IPS-18c (cell line): ENCODE results near the gene DOK7.

Experiments
- H3K4me3 ChIP-seq: 2 replicates; pipeline ENCODE4 v1.7.0; 2013; ENCODE audit warnings: low read depth, mild to moderate bottlenecking, low read length, moderate library complexity; ENCODE audit not compliant: insufficient read depth
- H3K9me3 ChIP-seq: one replicate; pipeline ENCODE4 v1.6.1; 2013; ENCODE audit warnings: mild to moderate bottlenecking, low read length, moderate library complexity; ENCODE audit not compliant: control insufficient read depth, insufficient read depth

The DOK7 gene

DNA sequence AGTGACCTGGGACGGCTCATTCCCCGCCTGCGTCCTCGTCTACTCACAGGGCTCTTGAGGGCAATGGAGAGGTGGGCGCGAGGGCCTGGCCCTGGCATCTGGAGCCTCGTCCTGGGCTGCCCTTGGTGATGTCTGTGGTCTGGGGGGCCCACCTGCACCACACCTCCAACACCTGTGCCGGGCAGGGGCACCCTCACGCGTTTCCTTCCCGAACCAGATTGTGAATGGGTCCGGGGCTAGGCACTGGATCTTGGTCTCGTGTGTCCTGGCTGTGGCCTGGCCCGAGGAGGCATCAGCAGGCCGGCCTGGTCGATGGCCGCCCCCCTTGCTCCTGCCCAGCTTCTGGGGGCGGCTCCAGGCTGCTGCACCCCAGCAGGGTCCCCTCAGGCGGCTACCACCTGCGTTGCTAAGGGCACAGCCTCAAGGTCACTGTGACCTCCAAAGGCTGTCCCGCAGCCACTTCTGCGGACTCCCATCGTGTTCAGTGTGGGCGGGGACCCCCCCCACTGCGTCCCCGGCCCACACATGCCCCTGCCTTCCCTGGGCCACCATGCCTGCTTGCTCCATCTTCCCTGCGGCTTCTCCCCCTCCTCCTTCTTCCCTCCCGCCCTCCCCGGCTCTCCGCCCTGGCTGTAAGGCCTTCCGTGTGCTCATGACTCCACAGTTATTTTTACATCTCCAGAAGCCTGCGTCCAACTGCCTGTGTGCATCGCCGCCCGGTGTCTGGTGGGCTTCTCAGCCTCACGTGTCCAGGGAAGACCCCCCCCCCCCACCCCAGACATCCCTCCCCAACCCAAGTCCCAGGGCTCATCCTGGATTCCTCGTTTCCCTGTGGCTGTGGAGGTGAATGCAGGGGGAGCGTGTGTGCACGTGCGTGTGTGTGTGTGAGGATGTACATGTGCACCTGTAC is 3.8 kb downstream of the DOK7 start:
- Histone ChIP-seq H3K9me3 (no peaks in the 10 kb centered on the region), H3K4me3 (no peak overlapping the region)

DNA sequence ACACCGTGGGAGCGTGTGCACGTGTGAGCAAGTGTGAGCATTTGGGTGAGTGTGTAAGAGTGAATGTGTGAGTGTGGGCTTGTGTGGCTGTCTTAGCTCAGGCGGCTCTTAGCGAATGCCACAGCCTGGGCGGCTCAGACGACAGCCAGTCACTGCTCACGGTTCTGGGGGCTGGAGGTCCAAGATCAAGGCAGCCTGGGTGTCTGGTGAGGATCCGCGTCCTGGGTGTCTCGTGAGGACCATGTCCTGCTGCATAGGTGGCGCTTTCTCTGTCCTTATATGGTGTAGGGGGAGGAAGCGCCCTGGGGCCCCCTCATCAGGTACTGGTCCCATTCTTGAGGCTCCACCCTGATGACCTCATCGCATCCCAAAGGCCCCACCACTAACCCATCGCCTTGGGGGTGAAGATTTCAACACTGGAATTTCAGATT is 4.5 kb downstream of the DOK7 start:
- H3K4me3 ChIP-seq, result no peak overlapping the region
- H3K9me3 ChIP-seq, result no peaks in the 10 kb centered on the region

DNA sequence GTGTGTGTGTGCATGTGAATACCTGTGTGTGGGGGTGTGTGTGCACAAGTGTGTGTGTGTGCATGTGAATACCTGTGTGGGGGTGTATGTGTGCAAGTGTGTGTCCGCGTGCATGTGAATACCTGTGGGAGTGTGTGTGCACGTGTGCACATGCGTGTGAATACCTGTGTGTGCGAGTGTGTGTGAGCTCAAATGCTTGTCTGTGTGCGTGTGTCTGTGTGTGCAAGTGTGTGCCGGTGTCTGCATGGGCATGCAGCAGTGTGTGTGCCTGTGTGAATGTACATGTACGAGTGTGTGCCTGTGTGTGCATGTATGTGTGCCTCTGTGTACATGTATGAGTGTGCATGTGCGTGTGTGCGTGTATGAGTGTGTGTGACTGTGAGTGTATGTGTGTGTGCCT is 5.0 kb downstream of the DOK7 start:
- no peak overlapping the region for H3K4me3 ChIP-seq
- H3K9me3 ChIP-seq, result no peaks in the 10 kb centered on the region

DNA sequence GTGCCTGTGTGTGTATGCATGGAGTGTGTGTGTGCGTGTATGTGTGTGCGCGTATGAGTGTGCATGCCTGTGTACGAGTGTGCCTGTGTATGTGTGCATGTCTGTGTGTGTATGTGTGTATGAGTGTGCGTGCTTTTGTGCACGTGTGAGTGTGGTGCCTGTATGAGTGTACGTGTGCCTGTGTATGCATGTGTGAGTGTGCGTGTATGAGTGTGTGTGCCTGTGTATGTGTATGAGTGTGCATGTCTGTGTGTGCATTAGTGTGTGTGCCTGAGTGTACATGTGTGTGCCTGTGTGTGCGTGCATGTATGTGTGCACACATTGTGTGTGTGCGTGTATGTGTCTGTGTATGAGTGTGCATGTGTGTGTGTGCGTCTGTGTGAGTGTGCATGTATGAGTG is 5.7 kb downstream of the DOK7 start:
- Histone ChIP-seq H3K9me3 (no peaks in the 10 kb centered on the region), H3K4me3 (no peak overlapping the region)

DNA sequence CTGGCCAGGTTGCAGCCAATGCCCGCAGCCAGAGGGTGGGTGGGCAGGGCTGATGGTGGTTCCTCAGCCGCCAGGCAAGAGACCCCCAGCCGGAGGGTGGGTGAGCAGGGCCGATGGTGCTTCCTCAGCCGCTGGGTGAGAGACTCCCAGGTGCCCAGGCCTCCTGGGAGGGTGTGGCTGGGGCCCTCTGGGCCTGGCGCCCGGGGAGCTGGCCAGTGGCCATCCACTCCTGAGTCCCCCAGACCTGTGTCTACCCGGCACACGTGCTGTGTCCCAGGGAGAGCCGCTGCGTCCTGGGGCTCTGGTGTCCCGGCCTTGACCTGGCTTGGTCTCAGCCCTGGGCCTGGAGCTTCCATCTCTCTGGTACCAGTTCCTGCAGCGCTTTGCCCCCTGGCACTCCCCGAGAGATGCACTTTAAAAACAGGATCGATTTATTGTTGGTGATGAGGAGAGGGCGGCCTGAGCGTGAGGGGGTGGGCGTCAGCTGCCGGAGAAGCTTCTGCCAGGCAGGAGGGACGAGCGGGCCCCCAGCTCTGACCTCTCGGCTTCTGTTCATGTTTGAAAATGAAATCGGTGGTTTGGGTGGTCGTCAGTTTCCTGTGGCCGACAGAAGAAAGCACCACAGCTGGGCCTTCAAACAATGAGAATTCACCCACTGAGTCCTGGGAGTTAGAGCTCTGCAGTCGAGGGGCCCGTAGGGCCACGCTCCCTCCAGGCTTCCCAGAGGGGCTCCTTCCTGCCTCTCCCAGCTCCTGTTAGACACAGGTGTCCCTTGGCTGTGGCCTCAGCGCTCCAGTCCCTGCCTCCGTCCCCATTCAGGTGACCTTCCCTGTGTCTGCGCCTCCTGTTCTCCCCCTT is 6.5 kb downstream of the DOK7 start:
- Histone ChIP-seq H3K9me3 (no peaks in the 10 kb centered on the region), H3K4me3 (no peak overlapping the region)

DNA sequence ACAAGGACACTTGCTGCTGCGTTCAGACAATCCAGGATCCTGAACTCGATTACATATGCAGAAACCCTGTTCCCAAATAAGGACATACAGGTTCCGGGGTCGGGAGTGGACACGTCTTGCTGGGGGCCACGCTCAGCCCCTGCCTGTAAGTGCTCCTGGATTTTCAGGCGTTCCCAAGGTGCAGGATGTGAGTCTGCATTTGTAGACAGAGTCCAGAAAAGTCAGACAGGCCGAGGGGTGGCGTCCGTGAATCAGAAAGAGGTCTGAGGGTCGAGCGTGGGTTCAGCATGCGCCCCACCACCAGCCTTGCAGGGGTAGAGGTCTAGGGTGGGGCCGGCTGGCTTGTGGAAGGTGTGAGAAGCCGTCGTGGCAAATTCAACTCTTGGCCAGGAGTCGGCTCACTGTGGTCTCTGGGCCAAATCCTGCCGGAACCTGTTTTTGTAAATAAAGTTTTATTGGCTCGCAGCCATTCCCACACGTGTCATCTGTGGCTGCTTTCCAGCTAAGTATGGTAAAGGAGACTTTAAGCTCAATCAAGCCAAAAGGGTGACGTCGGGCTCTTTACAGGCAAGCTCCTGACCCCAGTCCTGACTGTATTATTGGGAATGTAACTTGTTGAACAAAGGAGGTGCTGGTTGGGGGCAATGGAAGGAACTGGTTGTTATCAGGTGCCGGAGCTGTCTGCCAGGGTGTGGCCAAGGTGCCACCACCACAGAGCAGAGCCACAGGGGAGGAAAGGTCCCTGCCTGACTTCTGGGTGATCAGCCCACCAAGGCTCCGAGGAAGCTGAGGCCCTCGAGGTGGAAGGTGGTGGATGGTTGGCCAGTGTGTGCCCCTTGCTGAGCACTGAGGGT is 7.4 kb downstream of the DOK7 start:
- no peak overlapping the region for H3K4me3 ChIP-seq
- no peaks in the 10 kb centered on the region for H3K9me3 ChIP-seq

DNA sequence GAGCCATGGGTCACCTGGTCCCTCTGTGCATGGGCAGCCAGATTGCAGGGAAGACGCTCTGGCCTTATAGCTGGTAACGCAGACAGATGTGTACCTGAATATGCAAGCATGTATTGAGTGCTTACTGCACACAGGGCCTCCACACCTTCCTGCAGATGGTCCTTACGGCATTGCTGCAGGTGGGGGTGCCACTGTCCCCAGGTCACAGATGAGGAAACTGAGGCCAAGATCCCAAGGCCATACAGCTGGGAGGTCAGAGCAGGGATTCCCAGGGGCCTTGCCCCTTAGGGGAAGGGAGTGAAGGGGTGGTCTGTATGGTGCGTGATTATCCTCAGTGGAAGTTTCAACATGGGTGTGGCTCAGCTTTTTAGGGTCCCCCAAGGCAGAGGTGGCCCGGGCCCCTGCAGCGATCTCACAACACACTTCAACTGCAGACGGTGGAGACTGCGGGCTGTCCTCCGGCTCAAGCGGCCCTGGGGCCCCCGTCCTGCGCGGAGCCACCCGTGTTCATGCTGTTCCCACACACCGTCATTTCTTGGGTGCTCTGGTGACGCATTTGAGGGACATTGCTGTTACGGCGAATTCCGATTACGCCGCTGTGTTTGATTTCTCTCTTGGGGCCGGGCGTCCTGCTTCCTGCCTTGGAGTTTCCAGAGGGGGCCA is 8.1 kb downstream of the DOK7 start:
- no peak overlapping the region for H3K4me3 ChIP-seq
- H3K9me3 ChIP-seq, result no peaks in the 10 kb centered on the region

DNA sequence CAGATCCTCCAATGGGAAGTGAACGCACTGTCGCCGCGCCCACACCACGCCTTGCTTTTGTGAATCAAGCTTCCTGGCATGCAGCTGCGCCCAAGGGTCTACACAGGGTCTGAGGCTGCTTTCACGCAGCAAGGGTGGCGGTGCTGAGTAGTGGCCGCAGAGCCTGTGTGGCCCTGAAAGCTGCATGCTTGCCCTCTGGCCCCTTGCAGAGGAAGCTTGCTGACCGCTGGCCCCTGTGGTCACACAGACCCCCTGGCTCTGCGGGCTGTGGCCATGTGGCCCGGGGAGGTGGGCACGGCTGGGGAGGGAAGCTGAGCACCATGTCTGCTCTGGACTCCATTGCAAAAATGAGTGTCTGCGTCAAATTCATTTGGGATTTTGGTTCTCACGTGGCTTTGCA is 8.8 kb downstream of the DOK7 start:
- no peak overlapping the region for H3K4me3 ChIP-seq
- no peaks in the 10 kb centered on the region for H3K9me3 ChIP-seq

DNA sequence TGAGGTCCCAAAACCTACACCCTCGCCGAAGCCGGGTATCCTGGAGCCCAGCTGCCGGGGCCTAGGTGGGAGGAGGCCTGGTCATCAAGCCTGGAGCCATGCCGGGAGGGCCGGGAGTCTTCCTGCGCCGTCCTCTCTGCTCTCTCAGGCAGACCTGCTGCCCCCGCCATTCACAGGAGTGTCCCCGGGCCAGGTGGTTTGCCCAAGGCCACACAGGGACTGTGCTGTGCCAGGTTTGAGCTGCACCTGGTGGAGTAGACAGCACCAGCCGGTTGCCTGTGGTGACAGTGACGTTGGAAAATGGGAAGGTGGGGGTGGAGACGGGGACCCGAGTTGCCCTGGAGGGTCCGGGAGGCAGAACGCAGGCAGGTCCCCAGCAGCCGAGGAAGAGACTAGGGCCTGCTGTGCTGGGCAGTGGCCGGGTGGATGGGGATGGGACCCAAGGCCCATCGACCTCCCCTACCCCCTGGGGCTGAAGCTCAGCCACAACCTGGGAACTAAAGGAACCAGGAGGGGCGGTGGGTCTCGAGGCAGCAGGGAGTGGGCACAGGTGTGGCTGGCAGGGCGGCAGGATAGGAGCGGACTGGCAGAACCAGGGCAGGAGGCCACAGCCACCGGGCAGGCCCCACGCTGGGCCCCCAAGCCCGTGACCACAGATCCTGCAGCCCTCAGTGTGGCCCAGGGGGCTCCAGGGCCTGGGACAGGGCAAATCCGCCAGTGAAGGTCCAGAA is 9.5 kb downstream of the DOK7 start:
- no peaks in the 10 kb centered on the region for H3K9me3 ChIP-seq

DNA sequence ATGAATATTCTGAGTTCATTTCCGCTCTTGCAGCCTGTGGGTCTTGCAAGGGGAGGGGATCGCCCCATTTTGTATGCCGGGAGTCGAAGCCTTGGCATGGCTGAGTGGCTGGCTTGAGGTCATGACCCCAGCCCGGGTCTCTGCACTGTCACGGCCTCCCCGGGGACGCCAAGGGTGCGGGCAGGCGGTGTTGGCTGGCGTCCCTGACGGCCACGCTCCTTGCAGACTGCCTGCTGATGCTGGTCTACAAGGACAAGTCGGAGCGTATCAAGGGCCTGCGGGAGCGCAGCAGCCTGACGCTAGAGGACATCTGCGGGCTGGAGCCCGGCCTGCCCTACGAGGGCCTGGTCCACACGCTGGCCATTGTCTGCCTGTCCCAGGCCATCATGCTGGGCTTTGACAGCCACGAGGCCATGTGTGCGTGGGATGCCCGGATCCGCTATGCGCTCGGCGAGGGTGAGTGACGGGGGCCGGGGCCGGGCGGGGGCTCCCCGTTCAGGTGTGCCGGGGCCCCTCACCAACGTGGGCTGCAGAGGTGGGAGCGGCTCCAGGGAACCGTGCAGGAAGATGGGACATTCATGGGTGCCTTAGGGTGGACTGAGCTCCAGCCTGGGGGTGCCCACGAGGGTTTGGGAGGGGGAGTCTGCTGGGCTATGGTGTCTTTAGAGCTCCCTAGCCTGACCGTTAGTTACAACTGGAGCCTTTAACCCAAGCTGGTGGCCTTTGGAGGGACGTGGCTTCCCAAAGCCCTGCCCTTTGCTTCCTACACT is 10.3 kb downstream of the DOK7 start:
- Histone ChIP-seq H3K9me3 (no peaks in the 10 kb centered on the region), H3K4me3 (no peak overlapping the region)

More for the DNA sequence above, 9.5 kb downstream of the DOK7 start:
- no peak overlapping the region for H3K4me3 ChIP-seq

DNA sequence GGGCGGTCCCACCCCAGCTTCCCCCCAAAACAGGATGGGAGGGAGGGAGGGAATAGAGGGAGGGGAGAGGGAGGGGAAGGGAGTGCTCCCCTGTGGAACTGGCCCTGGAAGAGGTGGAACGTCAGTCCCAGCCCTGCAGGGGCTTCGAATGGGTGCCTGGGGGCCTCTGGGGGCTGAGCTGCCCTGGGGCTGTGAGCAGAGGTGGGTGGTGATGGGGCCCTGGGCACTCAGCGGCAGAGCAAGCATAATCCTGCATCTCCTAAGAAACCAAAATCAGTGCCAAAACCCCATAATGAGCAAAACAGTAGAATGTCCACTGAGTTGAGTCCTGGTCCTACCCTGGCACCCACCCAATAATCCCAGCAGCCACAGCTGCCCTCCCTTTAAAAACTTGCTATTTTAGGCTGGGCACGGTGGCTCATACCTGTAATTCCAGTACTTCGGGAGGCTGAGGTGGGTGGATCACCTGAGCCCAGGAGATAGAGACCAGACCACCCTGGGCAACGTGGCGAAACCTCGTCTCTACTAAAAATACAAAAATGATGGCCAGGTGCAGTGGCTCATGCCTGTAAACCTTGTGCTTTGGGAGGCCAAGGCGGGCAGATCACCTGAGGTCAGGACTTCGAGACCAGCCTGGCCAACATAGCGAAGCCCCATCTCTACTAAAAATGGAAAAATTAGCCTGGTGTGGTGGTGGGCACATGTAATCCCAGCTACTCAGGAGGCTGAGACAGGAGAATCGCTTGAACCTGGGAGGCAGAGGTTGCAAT is 11.1 kb downstream of the DOK7 start:
- H3K4me3 ChIP-seq, result no peak overlapping the region

DNA sequence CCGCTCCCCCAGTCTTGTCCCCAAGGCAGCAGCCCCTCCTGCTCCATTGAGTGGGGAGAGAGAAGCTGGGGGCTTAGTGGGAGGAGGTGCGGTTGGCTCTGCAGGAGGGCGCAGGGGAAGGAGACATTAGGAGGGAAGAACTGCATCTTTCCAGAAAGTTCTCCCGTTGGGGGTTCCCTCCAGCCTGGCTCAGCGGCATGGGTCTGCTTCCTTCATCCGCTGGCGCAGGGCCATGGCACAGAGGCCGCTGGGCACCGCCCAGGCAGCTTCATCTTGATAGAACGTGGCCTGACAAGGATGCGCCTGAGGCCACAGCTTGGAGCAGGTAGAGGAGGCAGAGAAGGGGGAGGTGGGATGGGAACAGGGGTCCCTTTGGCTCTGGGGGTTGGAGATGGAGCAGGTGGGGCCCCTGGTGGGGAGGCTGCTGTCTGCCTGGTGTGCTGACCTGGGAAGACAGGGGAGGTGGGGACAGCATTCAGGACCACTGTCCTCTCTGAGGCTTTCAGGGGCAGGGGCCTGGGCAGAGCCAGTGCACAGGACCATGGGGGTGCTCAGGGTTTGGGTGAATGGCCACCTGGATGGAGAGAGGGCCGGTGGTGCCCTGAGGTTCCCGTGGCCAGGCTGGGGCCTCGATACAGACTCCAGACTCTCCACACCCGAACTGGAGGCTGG is 12.1 kb downstream of the DOK7 start:
- Histone ChIP-seq H3K4me3 (no peak overlapping the region), H3K9me3 (no peaks in the 10 kb centered on the region)

More for the DNA sequence above, 11.1 kb downstream of the DOK7 start:
- no peaks in the 10 kb centered on the region for H3K9me3 ChIP-seq

DNA sequence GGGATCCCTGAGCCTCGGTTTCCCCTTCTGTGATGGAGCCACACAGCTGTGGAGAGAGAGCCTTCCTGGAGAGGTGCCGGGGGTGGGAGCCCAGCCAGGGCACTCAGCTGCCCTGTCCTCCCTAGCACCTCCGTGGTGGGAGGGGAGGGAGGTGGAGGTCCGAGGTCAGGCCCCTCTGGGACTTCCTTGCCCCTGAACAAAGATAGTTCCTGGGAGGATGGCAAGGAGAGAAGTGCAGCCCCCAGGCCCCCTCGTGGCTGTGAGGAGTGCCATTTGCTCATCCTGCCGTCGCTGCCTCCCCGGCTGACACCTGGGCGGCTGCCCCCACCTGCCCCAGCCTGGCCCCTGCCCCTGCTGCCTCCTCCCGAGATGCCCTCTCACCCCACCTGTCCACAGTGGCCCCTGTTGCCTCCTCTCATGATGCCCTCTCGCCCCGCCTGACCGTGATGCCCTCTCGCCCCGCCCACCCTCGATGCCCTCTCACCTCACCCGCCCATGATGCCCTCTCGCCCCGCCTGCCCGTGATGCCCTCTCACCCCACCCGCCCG is 12.7 kb downstream of the DOK7 start:
- Histone ChIP-seq H3K4me3 (no peak overlapping the region), H3K9me3 (no peaks in the 10 kb centered on the region)

DNA sequence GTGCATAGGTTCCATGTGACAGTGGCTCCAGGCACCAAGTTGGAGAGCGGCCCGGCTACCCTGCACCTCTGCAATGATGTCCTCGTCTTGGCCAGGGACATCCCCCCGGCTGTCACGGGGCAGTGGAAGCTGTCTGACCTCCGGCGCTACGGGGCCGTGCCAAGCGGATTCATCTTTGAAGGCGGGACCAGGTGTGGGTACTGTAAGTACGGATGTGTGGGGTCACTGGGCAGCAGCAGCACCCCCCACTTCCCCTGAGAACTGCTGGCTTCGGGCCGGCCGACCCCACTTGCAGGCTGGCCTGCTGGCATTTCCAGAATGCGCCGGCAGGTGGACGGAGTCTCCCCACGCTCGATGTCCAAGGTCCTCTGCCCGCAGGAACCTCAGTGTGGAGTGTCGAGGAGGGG is 13.2 kb downstream of the DOK7 start:
- no peak overlapping the region for H3K4me3 ChIP-seq
- H3K9me3 ChIP-seq, result no peaks in the 10 kb centered on the region
